Measurements from ENCODE around the gene PARP6. TPM values are rescaled to one million over a fixed set of nuclear protein-coding genes. Genes with fewer than 3 reads are reported as not detected.
A peak's percentile ranks its signal among the peaks of the same experiment; 100 is the strongest.

PARP6 gene
- total and polyA plus RNA-seq, 2 donors (not counting 1 experiment from before 2014, with no cell fraction given): 118 to 134 TPM

GRCh38 chr15:72202801-72203506 lies 69.4 kb downstream of the PARP6 start:
- H3K27ac Mint-ChIP-seq: peak overlapping the region; percentile 16
- WGBS (ENCODE audit: insufficient coverage): 95% methylated on average over 8 of the region's 8 CpGs
- POLR2A ChIA-PET: no interaction called here

More at GRCh38 chr15:72202801-72203506, 69.4 kb downstream of the PARP6 start:
- CTCF ChIA-PET: interaction anchor here (0.6 to 1.1 kb wide), 3 partner anchors 25 to 183 kb away, joined by 4 to 7 read pairs (median 5); no protein-coding TSS in a partner anchor
- Mint-ChIP-seq H3K4me1 (peaks cover 19% of the 10 kb centered on the region), H3K4me3 (no peak overlapping the region), H3K27me3 (peaks cover 2% of the 10 kb centered on the region), H3K9me3 (ENCODE audit: insufficient read depth) (no peaks in the 10 kb centered on the region)
- no peaks in the 10 kb centered on the region for H3K79me2 ChIP-seq (ENCODE audit: control insufficient read depth, insufficient read depth, low read length)
- no peak overlapping the region for H3K4me3 ChIP-seq (ENCODE audit: control extremely low read depth in 1 of 5, extremely low read depth in 1 of 5, insufficient read depth in 1 of 5, low read depth in 2 of 5, low read length in 4 of 5)
- H3K27me3 ChIP-seq (replicated peaks in 1 of 4; ENCODE audit: control extremely low read depth in 1 of 4, control insufficient read depth in 3 of 4, insufficient read depth in 4 of 4, low read length in 3 of 4): peaks cover 0 to 2% (median 1%) of the 10 kb centered on the region in 4 experiments
- no peaks in the 10 kb centered on the region for H3K4me1 ChIP-seq (ENCODE audit: control insufficient read depth in 2 of 2, insufficient read depth in 2 of 2, low read length in 2 of 2)
- intact Hi-C loops (cut with micrococcal nuclease): no loop called here
- H3K9ac ChIP-seq (ENCODE audit: low read length): no peak overlapping the region
- H3K4me2 ChIP-seq (replicated peaks; ENCODE audit: low read depth, low read length, poor library complexity, severe bottlenecking): no peak overlapping the region
- H3K9me3 ChIP-seq (ENCODE audit: control extremely low read depth in 1 of 3, control insufficient read depth in 2 of 3, insufficient read depth in 1 of 3, low read length in 2 of 3): no peaks in the 10 kb centered on the region
- ATAC-seq (ENCODE audit: low read depth) (no peak), DNase-seq (no peak)
- H3K27ac ChIP-seq (ENCODE audit: low read length in 2 of 2): no peak overlapping the region
- peaks cover 25 to 96% of the 10 kb centered on the region in 2 experiments for H3K36me3 ChIP-seq (replicated peaks in 1 of 2; ENCODE audit: control extremely low read depth in 1 of 2, control insufficient read depth in 1 of 2, extremely low read depth in 1 of 2, insufficient read depth in 2 of 2, low read length in 1 of 2)
- peaks cover 18% of the 10 kb centered on the region for H4K20me1 ChIP-seq (ENCODE audit: control insufficient read depth, insufficient read depth, low read length, poor library complexity, severe bottlenecking)
- TF ChIP-seq CTCF (IDR thresholded peaks at IDR 0.05) (no peak), EZH2 (IDR thresholded peaks at IDR 0.05; ENCODE audit: borderline replicate concordance, insufficient read depth, low read depth, low read length, poor library complexity, severe bottlenecking) (no peak)
- no peak overlapping the region for H2AFZ ChIP-seq (ENCODE audit: insufficient read depth, low read depth, low read length, poor library complexity, severe bottlenecking)

Measured in B cell (primary cell).